Activated CD4-positive, alpha-beta T cell treated with anti-CD3 and anti-CD28 coated beads for 48 hours (primary cell): Measurements from ENCODE around the gene PRR3.

ENCODE experiments used
- DNase-seq: peaks from one replicate; pipeline ENCODE4 v3.0.0-alpha.2; 2020

PRR3 gene

DNA sequence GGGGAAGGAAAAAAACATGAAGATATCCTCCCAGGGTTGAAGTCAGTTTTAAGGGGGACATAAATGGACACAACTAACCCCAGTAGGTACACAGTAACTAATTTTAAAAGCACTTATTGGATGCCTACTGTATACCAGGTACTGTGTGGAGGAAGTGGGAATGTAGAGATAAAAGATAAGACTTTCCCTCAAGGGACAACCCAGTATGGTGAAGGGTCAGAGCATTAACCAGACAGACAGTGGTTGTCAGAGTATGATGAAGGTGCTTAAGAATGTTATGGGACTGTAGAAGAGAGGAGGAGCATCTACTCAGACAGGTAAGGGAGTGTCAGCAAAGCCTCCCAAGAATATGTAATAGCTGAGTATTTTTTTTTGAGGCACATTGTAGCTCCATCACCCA is 15.1 kb downstream of the PRR3 start:
- DNase-seq: no peak

GRCh38 chr6:30573113-30573512 is 16.0 kb downstream of the PRR3 start:
- no peak for DNase-seq

DNA sequence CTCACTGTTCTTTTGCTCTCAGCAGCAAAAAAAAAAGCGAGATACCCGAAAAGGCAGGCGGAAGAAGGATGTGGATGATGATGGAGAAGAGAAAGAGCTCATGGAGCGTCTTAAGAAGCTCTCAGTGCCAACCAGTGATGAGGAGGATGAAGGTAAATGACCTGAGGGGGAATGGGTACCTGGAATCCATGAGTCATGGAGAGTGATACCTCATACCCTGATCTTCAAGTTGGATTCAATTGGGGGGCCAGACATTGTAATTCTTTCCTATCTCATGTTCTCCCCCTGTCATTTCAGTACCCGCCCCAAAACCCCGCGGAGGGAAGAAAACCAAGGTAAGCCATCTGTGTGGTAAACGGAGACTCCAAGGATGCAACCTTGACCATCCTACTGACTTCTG is 21.0 kb downstream of the PRR3 start:
- DNase-seq: no peak

GRCh38 chr6:30583921-30584320 is 26.8 kb downstream of the PRR3 start:
- no peak for DNase-seq

GRCh38 chr6:30589754-30590358 is 32.8 kb downstream of the PRR3 start:
- DNase-seq: no peak

- DNase-seq: no peak
Measured at GRCh38 chr6:30590509-30590908, 33.4 kb downstream of the PRR3 start.

GRCh38 chr6:30591008-30591407 is 33.9 kb downstream of the PRR3 start:
- no peak for DNase-seq

- DNase-seq: no peak
Measured at GRCh38 chr6:30592287-30592686, 35.2 kb downstream of the PRR3 start.

DNA sequence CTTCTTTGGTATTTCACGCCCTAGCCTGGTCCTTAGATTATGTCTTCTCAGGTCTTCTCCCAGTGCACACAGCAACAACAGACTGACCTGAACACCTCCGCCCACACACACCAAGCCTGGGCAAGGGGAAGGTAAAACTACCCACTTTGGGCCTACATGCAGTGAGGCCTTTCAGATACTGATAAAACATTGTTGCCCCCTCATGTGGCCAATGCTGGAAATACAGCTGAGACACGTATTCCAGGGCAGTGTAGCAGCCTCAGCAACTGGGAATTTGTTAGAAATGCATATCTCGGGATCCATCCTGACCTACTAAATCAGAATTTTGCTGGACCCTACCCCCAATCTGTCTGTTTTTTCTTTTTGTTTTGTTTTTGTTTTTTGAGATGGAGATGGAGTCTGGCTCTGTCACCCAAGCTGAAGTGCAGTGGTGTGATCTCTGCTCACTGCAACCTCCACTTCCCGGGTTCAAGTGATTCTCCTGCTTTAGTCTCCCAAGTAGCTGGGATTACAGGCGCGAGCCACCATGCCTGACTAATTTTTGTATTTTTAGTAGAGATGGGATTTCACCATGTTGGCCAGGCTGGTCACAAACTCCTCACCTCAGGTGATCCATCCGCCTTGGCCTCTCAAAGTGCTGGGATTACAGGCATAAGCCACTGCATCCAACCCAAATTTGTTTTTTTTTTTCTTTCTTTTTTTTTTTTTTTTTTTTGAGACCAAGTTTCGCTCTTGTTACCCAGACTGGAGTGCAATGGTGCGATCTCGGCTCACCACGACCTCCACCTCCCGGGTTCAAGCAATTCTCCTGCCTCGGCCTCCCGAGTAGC is 40.4 kb downstream of the PRR3 start:
- peak; percentile 89 for DNase-seq

DNA sequence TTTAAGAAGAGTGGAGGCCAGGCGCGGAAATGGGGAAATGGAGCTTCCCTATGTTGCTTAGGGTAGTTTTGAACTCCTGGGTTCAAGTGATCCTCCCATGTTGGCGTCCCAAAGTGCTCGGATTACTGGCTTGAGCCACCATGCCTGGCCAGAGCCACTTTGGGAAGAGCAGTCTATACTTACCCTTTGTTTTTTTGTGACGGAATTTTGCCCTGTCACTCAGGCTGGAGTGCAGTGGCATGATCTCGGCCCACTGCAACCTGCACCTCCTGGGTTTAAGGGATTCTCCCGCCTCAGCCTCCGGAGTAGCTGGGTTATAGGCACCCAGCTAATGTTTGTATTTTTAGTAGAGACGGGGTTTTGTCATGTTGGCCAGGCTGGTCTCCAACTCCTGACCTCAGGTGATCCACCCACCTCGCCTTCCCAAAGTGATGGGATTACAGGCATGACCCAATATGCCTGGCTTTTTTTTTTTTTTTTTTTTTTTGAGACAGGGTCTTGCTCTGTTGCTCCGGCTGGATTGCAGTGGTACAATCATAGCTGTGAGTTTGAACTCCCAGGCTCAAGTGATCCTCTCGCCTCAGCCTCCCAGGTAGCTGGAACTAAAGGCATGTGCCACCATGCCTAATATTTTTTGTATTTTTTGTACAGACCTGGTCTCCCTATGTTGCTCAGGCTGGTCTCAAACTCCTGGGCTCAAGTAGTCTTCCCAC is 42.0 kb downstream of the PRR3 start:
- no peak for DNase-seq

- DNase-seq: no peak
Measured at GRCh38 chr6:30599625-30600324, 42.7 kb downstream of the PRR3 start.

DNA sequence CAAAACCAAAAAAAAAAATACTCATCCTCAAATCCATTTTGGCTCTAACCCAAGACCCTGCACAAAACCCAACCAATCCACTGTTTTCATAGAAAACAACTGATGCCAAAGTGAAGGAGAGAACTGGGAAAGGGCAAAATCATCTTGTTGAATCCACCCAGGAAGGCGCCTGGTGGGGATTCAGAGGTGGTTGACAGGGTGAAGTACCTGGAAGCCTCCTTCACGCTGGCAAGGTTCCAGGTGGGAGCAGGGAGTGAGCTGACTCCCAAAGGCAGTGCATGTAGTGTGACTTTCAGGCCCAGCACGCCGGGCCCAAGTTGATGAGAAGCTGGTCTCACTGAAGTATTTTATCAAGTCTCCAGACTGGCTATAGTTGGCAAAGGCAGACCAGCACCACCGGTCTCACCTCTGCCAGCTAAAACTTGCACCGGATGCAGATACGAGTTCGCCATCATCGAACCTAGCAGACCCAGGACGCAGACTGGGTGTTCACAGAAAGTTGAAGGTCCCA is 43.4 kb downstream of the PRR3 start:
- no peak for DNase-seq

- no peak for DNase-seq
Measured at GRCh38 chr6:30601436-30601814, 44.3 kb downstream of the PRR3 start.

- DNase-seq: no peak
Measured at GRCh38 chr6:30601815-30602641, 44.9 kb downstream of the PRR3 start.

DNA sequence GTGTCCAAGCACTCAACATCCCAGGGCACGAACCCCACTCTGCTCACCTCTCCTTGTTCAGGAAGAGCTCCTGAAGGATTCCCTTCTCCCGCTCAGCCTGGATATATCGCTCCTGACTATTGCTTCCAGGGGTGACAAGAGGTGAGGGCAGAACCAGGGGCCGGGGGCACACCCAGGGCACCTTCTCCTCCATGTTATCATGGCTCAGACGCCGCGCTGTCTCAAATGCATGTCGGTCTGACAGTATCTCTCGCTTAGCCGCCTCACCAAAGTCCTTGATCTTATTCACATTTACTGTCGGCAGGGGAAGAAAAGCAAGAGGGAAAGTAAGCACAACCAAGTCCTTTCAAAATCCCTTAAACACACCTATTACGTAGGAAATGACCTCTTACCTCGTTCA is 46.9 kb downstream of the PRR3 start:
- no peak for DNase-seq

GRCh38 chr6:30610065-30610464 is 53.0 kb downstream of the PRR3 start:
- DNase-seq: no peak

GRCh38 chr6:30611150-30611855 is 54.2 kb downstream of the PRR3 start:
- DNase-seq: no peak

- no peak for DNase-seq
Measured at GRCh38 chr6:30611856-30612194, 54.7 kb downstream of the PRR3 start.

- no peak for DNase-seq
Measured at GRCh38 chr6:30612213-30612612, 55.1 kb downstream of the PRR3 start.

- no peak for DNase-seq
Measured at GRCh38 chr6:30612687-30613248, 55.7 kb downstream of the PRR3 start.
